ENCODE measurements around the gene RNF5.
"Not testable (repeated sequence)": the region's sequence is repeated elsewhere in the genome, so short reads cannot be mapped to it uniquely, and the experiment has no call there.

RNF5 gene, protein sequence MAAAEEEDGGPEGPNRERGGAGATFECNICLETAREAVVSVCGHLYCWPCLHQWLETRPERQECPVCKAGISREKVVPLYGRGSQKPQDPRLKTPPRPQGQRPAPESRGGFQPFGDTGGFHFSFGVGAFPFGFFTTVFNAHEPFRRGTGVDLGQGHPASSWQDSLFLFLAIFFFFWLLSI

GRCh38 chr6:32177788-32178546, at the start of gene RNF5:
Gene RNF5 (plus strand): TSS chr6:32178405. CDS start chr6:32178512, 107 bp downstream.
- WGBS (ENCODE audit: insufficient coverage, insufficient read length), result no CpG with 5 or more reads among the region's 33 CpGs
- peak; percentile 96 for DNase-seq (ENCODE audit: low read depth, low spot score)
- Histone ChIP-seq H3K4me3 (ENCODE audit: low read length) (peak within 1 kb of the TSS; percentile 98; the same call in 1 of the 2 replicates), H3K36me3 (ENCODE audit: control insufficient read depth, insufficient read depth, low read length) (peaks cover 6% of the 10 kb centered on the region), H3K27me3 (ENCODE audit: control insufficient read depth, insufficient read depth, low read length) (no peaks in the 10 kb centered on the region), H3K4me1 (ENCODE audit: control insufficient read depth, insufficient read depth, low read length) (no peaks in the 10 kb centered on the region; the same call in 1 of the 2 replicates), H3K9me3 (ENCODE audit: control insufficient read depth, insufficient read depth, low read length) (no peaks in the 10 kb centered on the region), H3K27ac (ENCODE audit: low read length) (no peak within 1 kb of the TSS)

- DNase-seq (ENCODE audit: low read depth, low spot score), result no peak
- Histone ChIP-seq H3K9me3 (ENCODE audit: control insufficient read depth, insufficient read depth, low read length) (no peaks in the 10 kb centered on the region), H3K4me1 (ENCODE audit: control insufficient read depth, insufficient read depth, low read length) (no peaks in the 10 kb centered on the region), H3K36me3 (ENCODE audit: control insufficient read depth, insufficient read depth, low read length) (no peaks in the 10 kb centered on the region), H3K4me3 (ENCODE audit: low read length) (no peak overlapping the region), H3K27me3 (ENCODE audit: control insufficient read depth, insufficient read depth, low read length) (no peaks in the 10 kb centered on the region), H3K27ac (ENCODE audit: low read length) (no peak overlapping the region)
- no CpG with 5 or more reads among the region's 13 CpGs for WGBS (ENCODE audit: insufficient coverage, insufficient read length)
Observed at GRCh38 chr6:32128751-32129296, 49.4 kb upstream of the RNF5 start.

DNA sequence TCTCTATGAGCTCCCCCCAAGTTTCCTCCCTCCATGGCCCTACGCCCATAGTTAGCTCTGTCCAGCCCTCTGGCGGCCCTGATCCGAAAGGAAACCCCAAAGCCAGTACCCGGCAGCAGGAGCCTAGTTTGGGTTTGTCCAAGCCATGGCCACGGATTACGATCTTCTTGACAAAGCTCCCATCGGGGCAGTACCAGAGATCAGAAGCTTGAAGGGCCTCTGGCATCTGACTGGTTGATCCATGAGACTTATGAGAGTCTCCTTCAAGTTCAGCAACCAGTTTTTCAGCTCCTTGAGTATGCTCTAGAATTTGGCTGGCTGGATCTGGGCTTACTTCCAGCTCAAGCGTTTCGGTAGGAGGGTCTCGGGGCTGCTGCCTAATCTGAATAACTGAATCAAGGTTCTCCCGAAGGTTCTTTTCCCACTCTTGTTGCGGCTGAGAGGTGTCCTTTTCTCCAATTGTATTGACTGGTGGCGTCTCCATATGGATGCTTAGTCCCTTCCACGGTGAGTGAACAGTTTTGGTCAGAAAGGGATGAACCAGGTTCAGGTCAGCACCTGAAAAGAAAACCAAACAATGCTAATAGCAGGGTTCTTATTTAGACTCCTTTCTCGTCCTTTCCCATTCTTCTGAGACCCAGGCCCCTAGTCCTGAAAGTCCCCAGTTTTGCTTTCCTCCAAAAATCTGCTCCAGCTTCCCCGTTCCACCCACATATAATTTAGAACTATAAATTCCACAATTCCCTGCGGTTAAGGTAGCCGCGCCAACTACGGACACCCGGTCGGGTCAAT, 48.7 kb upstream of the RNF5 start:
- no peaks in the 10 kb centered on the region for H3K9me3 ChIP-seq (ENCODE audit: control insufficient read depth, insufficient read depth, low read length)
- no peaks in the 10 kb centered on the region for H3K4me1 ChIP-seq (ENCODE audit: control insufficient read depth, insufficient read depth, low read length)
- no peaks in the 10 kb centered on the region for H3K27me3 ChIP-seq (ENCODE audit: control insufficient read depth, insufficient read depth, low read length)
- H3K4me3 ChIP-seq (ENCODE audit: low read length), result peak overlapping the region; percentile 91; the same call in 1 of the 2 replicates
- DNase-seq (ENCODE audit: low read depth, low spot score), result no peak
- no CpG with 5 or more reads among the region's 22 CpGs for WGBS (ENCODE audit: insufficient coverage, insufficient read length)
- H3K27ac ChIP-seq (ENCODE audit: low read length), result no peak overlapping the region
- no peaks in the 10 kb centered on the region for H3K36me3 ChIP-seq (ENCODE audit: control insufficient read depth, insufficient read depth, low read length)

- no peaks in the 10 kb centered on the region for H3K27me3 ChIP-seq (ENCODE audit: control insufficient read depth, insufficient read depth, low read length)
- H3K27ac ChIP-seq (ENCODE audit: low read length), result no peak overlapping the region
- no peak for DNase-seq (ENCODE audit: low read depth, low spot score)
- no peaks in the 10 kb centered on the region for H3K36me3 ChIP-seq (ENCODE audit: control insufficient read depth, insufficient read depth, low read length)
- H3K4me1 ChIP-seq (ENCODE audit: control insufficient read depth, insufficient read depth, low read length), result no peaks in the 10 kb centered on the region
- WGBS (ENCODE audit: insufficient coverage, insufficient read length), result no CpG with 5 or more reads among the region's 14 CpGs
- no peaks in the 10 kb centered on the region for H3K9me3 ChIP-seq (ENCODE audit: control insufficient read depth, insufficient read depth, low read length)
- H3K4me3 ChIP-seq (ENCODE audit: low read length), result no peak overlapping the region
Observed at GRCh38 chr6:32131439-32131948, 46.7 kb upstream of the RNF5 start.

DNA sequence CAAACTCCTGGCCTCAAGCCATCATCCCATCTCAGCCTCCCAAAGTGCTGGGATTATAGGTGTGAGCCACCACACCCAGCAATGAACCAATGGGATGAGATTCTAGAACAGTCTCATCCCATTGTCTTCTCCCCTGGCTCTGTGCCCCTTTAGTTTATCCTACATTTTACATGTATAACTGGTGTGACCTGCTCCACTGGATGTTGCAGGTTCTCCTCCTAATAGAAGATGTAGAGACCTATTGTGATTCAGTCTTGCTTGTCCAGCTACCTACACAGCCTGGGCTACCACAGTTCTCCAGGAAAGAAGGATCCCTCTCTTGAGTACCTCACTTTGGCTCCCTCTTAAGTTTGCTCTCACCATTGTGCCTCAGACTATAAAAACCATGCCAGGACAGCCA, 46.1 kb upstream of the RNF5 start:
- H3K27ac ChIP-seq (ENCODE audit: low read length), result no peak overlapping the region
- no peaks in the 10 kb centered on the region for H3K27me3 ChIP-seq (ENCODE audit: control insufficient read depth, insufficient read depth, low read length)
- H3K9me3 ChIP-seq (ENCODE audit: control insufficient read depth, insufficient read depth, low read length), result no peaks in the 10 kb centered on the region
- no peak overlapping the region for H3K4me3 ChIP-seq (ENCODE audit: low read length)
- H3K36me3 ChIP-seq (ENCODE audit: control insufficient read depth, insufficient read depth, low read length), result no peaks in the 10 kb centered on the region
- H3K4me1 ChIP-seq (ENCODE audit: control insufficient read depth, insufficient read depth, low read length), result no peaks in the 10 kb centered on the region
- DNase-seq (ENCODE audit: low read depth, low spot score), result no peak

GRCh38 chr6:32133786-32134185, 44.4 kb upstream of the RNF5 start:
- Histone ChIP-seq H3K4me1 (ENCODE audit: control insufficient read depth, insufficient read depth, low read length) (no peaks in the 10 kb centered on the region), H3K27ac (ENCODE audit: low read length) (no peak overlapping the region), H3K36me3 (ENCODE audit: control insufficient read depth, insufficient read depth, low read length) (no peaks in the 10 kb centered on the region), H3K27me3 (ENCODE audit: control insufficient read depth, insufficient read depth, low read length) (no peaks in the 10 kb centered on the region), H3K9me3 (ENCODE audit: control insufficient read depth, insufficient read depth, low read length) (no peaks in the 10 kb centered on the region), H3K4me3 (ENCODE audit: low read length) (no peak overlapping the region)
- WGBS (ENCODE audit: insufficient coverage, insufficient read length), result no CpG with 5 or more reads among the region's 4 CpGs
- DNase-seq (ENCODE audit: low read depth, low spot score), result no peak

GRCh38 chr6:32137454-32137853, 40.8 kb upstream of the RNF5 start:
- Histone ChIP-seq H3K9me3 (ENCODE audit: control insufficient read depth, insufficient read depth, low read length) (no peaks in the 10 kb centered on the region), H3K27ac (ENCODE audit: low read length) (no peak overlapping the region), H3K36me3 (ENCODE audit: control insufficient read depth, insufficient read depth, low read length) (no peaks in the 10 kb centered on the region), H3K4me3 (ENCODE audit: low read length) (no peak overlapping the region), H3K27me3 (ENCODE audit: control insufficient read depth, insufficient read depth, low read length) (no peaks in the 10 kb centered on the region), H3K4me1 (ENCODE audit: control insufficient read depth, insufficient read depth, low read length) (no peaks in the 10 kb centered on the region)
- DNase-seq (ENCODE audit: low read depth, low spot score), result no peak

DNA sequence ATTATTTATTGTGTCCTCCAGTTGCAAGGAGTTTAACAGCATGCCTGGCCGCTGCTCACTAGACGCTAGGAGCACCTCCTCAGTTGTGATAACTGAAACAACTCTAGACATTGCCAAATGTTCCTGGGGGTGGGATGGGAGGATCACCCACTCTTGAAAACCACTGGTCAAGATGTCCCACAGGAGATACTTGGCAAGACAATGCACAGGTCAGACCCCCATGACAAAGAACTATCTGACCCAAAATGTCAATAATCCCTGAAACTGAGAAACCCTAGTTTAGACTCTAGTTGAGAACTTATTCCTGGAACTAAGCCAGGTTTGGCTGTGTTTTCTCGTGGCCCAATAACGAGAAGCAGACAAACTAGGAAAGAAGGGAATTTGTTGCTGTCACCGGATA, 38.6 kb upstream of the RNF5 start:
- H3K36me3 ChIP-seq (ENCODE audit: control insufficient read depth, insufficient read depth, low read length), result no peaks in the 10 kb centered on the region
- no CpG with 5 or more reads among the region's 5 CpGs for WGBS (ENCODE audit: insufficient coverage, insufficient read length)
- no peaks in the 10 kb centered on the region for H3K4me1 ChIP-seq (ENCODE audit: control insufficient read depth, insufficient read depth, low read length)
- no peak overlapping the region for H3K27ac ChIP-seq (ENCODE audit: low read length)
- no peak overlapping the region for H3K4me3 ChIP-seq (ENCODE audit: low read length)
- H3K27me3 ChIP-seq (ENCODE audit: control insufficient read depth, insufficient read depth, low read length), result no peaks in the 10 kb centered on the region
- H3K9me3 ChIP-seq (ENCODE audit: control insufficient read depth, insufficient read depth, low read length), result no peaks in the 10 kb centered on the region
- no peak for DNase-seq (ENCODE audit: low read depth, low spot score)

DNA sequence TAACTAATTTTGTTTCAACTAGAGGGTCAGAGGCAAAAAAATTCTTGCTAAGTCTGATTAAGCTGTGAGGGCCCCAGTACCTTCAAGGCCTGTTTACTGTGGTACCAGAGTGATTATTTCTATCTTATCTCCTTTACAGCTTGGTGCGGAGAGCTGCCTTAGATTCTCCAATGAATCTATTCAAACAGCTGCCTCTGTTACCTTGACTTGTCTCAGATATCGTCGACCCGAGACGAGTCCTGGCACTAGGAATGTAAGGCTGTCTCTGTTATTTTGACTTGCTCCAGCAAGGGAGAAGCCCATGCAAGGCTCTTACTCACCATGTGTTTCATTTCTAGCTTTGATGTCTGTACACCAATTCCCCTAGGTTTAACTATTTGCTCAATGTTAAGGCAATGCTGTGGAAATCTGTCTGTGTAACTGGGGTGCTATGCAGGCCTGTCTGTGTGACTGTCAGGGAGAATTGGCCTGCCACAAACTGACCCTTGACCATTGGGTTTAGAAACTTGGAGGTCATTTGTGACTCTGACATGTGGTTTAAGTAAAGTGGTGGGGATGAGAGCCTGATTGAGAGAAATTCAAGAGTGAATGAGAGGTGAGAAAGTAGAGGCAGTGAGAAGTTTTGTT, 37.7 kb upstream of the RNF5 start:
- H3K27me3 ChIP-seq (ENCODE audit: control insufficient read depth, insufficient read depth, low read length), result no peaks in the 10 kb centered on the region
- no peaks in the 10 kb centered on the region for H3K4me1 ChIP-seq (ENCODE audit: control insufficient read depth, insufficient read depth, low read length)
- no peak overlapping the region for H3K4me3 ChIP-seq (ENCODE audit: low read length)
- no peaks in the 10 kb centered on the region for H3K9me3 ChIP-seq (ENCODE audit: control insufficient read depth, insufficient read depth, low read length)
- no peak for DNase-seq (ENCODE audit: low read depth, low spot score)
- no peak overlapping the region for H3K27ac ChIP-seq (ENCODE audit: low read length)
- H3K36me3 ChIP-seq (ENCODE audit: control insufficient read depth, insufficient read depth, low read length), result no peaks in the 10 kb centered on the region
- no CpG with 5 or more reads among the region's 5 CpGs for WGBS (ENCODE audit: insufficient coverage, insufficient read length)

- not testable (repeated sequence) for H3K27me3 ChIP-seq (ENCODE audit: control insufficient read depth, insufficient read depth, low read length); H3K36me3 ChIP-seq (ENCODE audit: control insufficient read depth, insufficient read depth, low read length); H3K4me1 ChIP-seq (ENCODE audit: control insufficient read depth, insufficient read depth, low read length); H3K27ac ChIP-seq (ENCODE audit: low read length); DNase-seq (ENCODE audit: low read depth, low spot score); H3K9me3 ChIP-seq (ENCODE audit: control insufficient read depth, insufficient read depth, low read length); H3K4me3 ChIP-seq (ENCODE audit: low read length)
- no CpG with 5 or more reads among the region's 7 CpGs for WGBS (ENCODE audit: insufficient coverage, insufficient read length)
Observed at GRCh38 chr6:32144238-32144637, 34.0 kb upstream of the RNF5 start.

Data from iPS DF 6.9 (cell line).